Endothelial cell of umbilical vein (primary cell): ENCODE results near the gene PLA2G1B. TPM values are rescaled to one million over a fixed set of nuclear protein-coding genes. Genes with fewer than 3 reads are reported as not detected.

Experiments used
- BruUV-seq: library from RNA; stranded (reverse); fragments of 400-500 nt; replicated peaks from 2 replicates; lab custom pipeline; 2021; lab: Mats Ljungman, UMichigan
- CTCF ChIA-PET: fragments of 300-600, 350-600 bp; sonication (Branson Sonifier 250); formaldehyde crosslinking; loops from one replicate; lab custom pipeline; 2021; ENCODE audit warnings: antibody characterized with exemption, inconsistent platforms; lab: Charles Lee
- POLR2A ChIA-PET: fragments of 300-600, 350-600 bp; sonication (Branson Sonifier 250); formaldehyde crosslinking; loops from one replicate; lab custom pipeline; 2021; ENCODE audit warnings: antibody characterized with exemption, inconsistent platforms; lab: Charles Lee
- DNase-seq: peaks from one replicate; pipeline ENCODE4 v3.0.0-alpha.2; 2011; ENCODE audit warnings: low read depth, low spot score
- FAIRE-seq: peaks from 2 replicates; lab custom pipeline; 2011; peaks lifted over from hg19 to GRCh38; lab: Jason Lieb, UNC
- H2AFZ ChIP-seq: 2 replicates; pipeline ENCODE4 v1.6.0; 2012; ENCODE audit warnings: low read depth, low read length, control low read depth, inconsistent platforms
- H3K27ac ChIP-seq: 2 replicates; pipeline ENCODE4 v1.5.1; 2011; ENCODE audit warnings: low read depth, mild to moderate bottlenecking, control low read depth, low read length, moderate library complexity; ENCODE audit not compliant: insufficient read depth
- H3K27me3 ChIP-seq, 2 experiments: 2 replicates each; pipeline versions ENCODE4 v1.6.0 to v1.6.1; 2011; ENCODE audit warnings: low read length in 2 of 2, mixed read lengths in 1 of 2; ENCODE audit not compliant: control insufficient read depth in 2 of 2, insufficient read depth in 2 of 2
- H3K36me3 ChIP-seq, 2 experiments: 2 replicates in 1 of 2; 3 replicates in 1 of 2; pipeline ENCODE4 v1.5.1; 2011; ENCODE audit warnings: low read length in 2 of 2, mild to moderate bottlenecking in 1 of 2, moderate library complexity in 1 of 2; ENCODE audit not compliant: control insufficient read depth in 2 of 2, insufficient read depth in 2 of 2; ENCODE audit errors: extremely low read depth in 1 of 2
- H3K4me1 ChIP-seq: 3 replicates; pipeline ENCODE4 v1.5.1; 2011; ENCODE audit warnings: mild to moderate bottlenecking, low read length; ENCODE audit not compliant: control insufficient read depth, insufficient read depth; ENCODE audit errors: extremely low read depth
- H3K4me2 ChIP-seq: 2 replicates; pipeline ENCODE4 v1.6.1; 2011; ENCODE audit warnings: low read length, control low read depth, mixed read lengths; ENCODE audit not compliant: insufficient read depth
- H3K4me3 ChIP-seq, 3 experiments: fragments of 200-600 bp in 1 of 3; sonication (generic), shearing (Covaris generic) in 1 of 3; replicated peaks in 1 of 3; 2 replicates each; pipeline ENCODE4 v1.5.1; 2011 to 2016; ENCODE audit warnings: control low read depth in 3 of 3, low read length in 3 of 3, mild to moderate bottlenecking in 2 of 3, inconsistent platforms in 1 of 3, low read depth in 1 of 3, moderate library complexity in 1 of 3; ENCODE audit not compliant: insufficient read depth in 1 of 3
- H3K79me2 ChIP-seq: 2 replicates; pipeline ENCODE4 v1.6.0; 2012; ENCODE audit warnings: low read length, inconsistent platforms; ENCODE audit not compliant: control insufficient read depth, insufficient read depth
- H3K9ac ChIP-seq: replicated peaks from 2 replicates; pipeline ENCODE3; 2011; ENCODE audit warnings: low read length, control low read depth; ENCODE audit not compliant: insufficient read depth; ENCODE audit errors: extremely low read depth
- H3K9me1 ChIP-seq: replicated peaks from 3 replicates; pipeline ENCODE4 v1.6.0; 2011; ENCODE audit warnings: mild to moderate bottlenecking, low read length; ENCODE audit not compliant: control insufficient read depth, insufficient read depth; ENCODE audit errors: extremely low read depth
- H3K9me3 ChIP-seq: replicated peaks from 2 replicates; pipeline ENCODE4 v1.5.1; 2012; ENCODE audit warnings: low read length, inconsistent platforms; ENCODE audit not compliant: control insufficient read depth, insufficient read depth
- H4K20me1 ChIP-seq: replicated peaks from 2 replicates; pipeline ENCODE3; 2011; ENCODE audit warnings: mild to moderate bottlenecking, low read length; ENCODE audit not compliant: control insufficient read depth, insufficient read depth; ENCODE audit errors: extremely low read depth
- CTCF ChIP-seq, 2 donors: IDR thresholded peaks; 1 replicate in 1 of 2; 2 replicates in 1 of 2; pipeline ENCODE4 v1.5.1; 2011; ENCODE audit warnings: low read length in 2 of 2, mild to moderate bottlenecking in 2 of 2, moderate library complexity in 2 of 2, control low read depth in 1 of 2, inconsistent platforms in 1 of 2, low read depth in 1 of 2; ENCODE audit not compliant: insufficient read depth in 1 of 2; ENCODE audit errors: extremely low read depth in 1 of 2
- EZH2 ChIP-seq: IDR thresholded peaks from 2 replicates; pipeline ENCODE4 v1.6.1; 2012; ENCODE audit warnings: borderline replicate concordance, low read depth, mild to moderate bottlenecking, moderate library complexity, low read length, inconsistent platforms; ENCODE audit not compliant: severe bottlenecking
- FOS ChIP-seq: IDR thresholded peaks from 2 replicates; pipeline ENCODE4 v1.6.1; 2011; ENCODE audit warnings: mild to moderate bottlenecking, low read length, moderate library complexity, borderline replicate concordance; ENCODE audit not compliant: insufficient read depth
- GATA2 ChIP-seq: IDR thresholded peaks from 2 replicates; pipeline ENCODE4 v1.7.0; 2011; ENCODE audit warnings: low read depth, mild to moderate bottlenecking, moderate library complexity, mixed read lengths, low read length; ENCODE audit not compliant: insufficient read length, insufficient read depth
- JUN ChIP-seq: IDR thresholded peaks from 2 replicates; pipeline ENCODE4 v1.6.1; 2011; ENCODE audit warnings: borderline replicate concordance, low read depth; ENCODE audit not compliant: insufficient read length, insufficient read depth
- MYC ChIP-seq: IDR thresholded peaks from one replicate; pipeline ENCODE4 v1.6.1; 2011; ENCODE audit warnings: mild to moderate bottlenecking, low read depth, low read length
- POLR2A ChIP-seq: IDR thresholded peaks from 2 replicates; pipeline ENCODE4 v1.6.1; 2012; ENCODE audit warnings: low read depth, mild to moderate bottlenecking, control low read depth, low read length
- POLR2AphosphoS5 ChIP-seq: IDR thresholded peaks from 2 replicates; pipeline ENCODE4 v1.6.1; 2012; ENCODE audit warnings: low read depth, mild to moderate bottlenecking, control low read depth, low read length, moderate library complexity; ENCODE audit not compliant: insufficient read depth
- dilution Hi-C: fragments of 300-500 bp; cut with MboI; formaldehyde crosslinking; loops from one replicate; pipeline ENCODE4 v1.15.0; 2019; ENCODE audit warnings: low sequenced_read_pairs; ENCODE audit not compliant: extremely low pct_ligation_motif_present
- intact Hi-C: fragments of 100-400 bp; cut with micrococcal nuclease; formaldehyde crosslinking; loops from one replicate; pipeline ENCODE4 v1.10.0; 2022
- polyA plus RNA-seq, 4 experiments: library from polyadenylated mRNA; depleted of rRNA in 3 of 4; stranded (reverse) in 3 of 4; unstranded in 1 of 4; fragments of >200 nt; gene quantifications; 2 replicates each; pipeline versions ENCODE4 v1.2.1 to v1.2.3, GENCODE V29; 2011 to 2012; ENCODE audit warnings: missing spikeins in 1 of 4
- total RNA-seq: library from RNA; stranded (reverse); gene quantifications from 2 replicates; pipeline ENCODE4 v1.2.3, GENCODE V29; 2021
- TF ChIP-seq, protein P1 (sequence below): IDR thresholded peaks from 2 replicates; pipeline ENCODE4 v1.6.1; 2011; ENCODE audit not compliant: insufficient read depth, insufficient read length

Gene PLA2G1B
- total and polyA plus RNA-seq, 2 donors (not counting 3 experiments of a cell fraction or from before 2014, with no cell fraction given) = not detected

DNA sequence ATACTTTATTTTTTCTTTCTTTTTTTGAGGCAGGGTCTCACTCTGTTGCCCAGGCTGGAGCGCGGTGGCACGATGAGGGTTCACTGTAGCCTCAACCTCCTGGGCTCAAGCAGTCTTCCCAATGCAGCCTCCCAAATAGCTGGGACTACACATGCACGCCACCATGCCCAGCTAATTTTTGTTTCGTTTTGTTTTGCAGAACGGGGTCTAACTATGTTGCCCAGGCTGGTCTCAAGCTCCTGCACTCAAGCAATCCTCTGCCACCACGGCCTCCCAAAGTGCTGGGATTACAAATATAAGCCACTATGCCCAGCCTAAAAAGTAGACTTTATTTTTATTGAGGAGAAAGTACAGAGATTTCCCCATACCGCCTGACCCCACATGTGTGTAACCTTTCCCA, 46.1 kb upstream of the PLA2G1B start:
- ChIA-PET POLR2A (no interaction called here), CTCF (no interaction called here)
- no peak for DNase-seq
- H3K79me2 ChIP-seq = no peaks in the 10 kb centered on the region
- H3K9me3 ChIP-seq = no peaks in the 10 kb centered on the region
- dilution Hi-C loops (no loop called here), intact Hi-C loops (no loop called here)
- no peaks in the 10 kb centered on the region for H3K4me1 ChIP-seq
- BruUV-seq = no TSS peak
- TF ChIP-seq MYC (no peak), POLR2A (no peak), EZH2 (no peak), JUN (no peak), POLR2AphosphoS5 (no peak), FOS (no peak), CTCF (IDR thresholded peaks at IDR 0.05; ENCODE audit: extremely low read depth in 1 of 2, insufficient read depth in 1 of 2, low read depth in 1 of 2, low read length in 2 of 2) (no peak), GATA2 (no peak)
- TF ChIP-seq, protein P1, sequence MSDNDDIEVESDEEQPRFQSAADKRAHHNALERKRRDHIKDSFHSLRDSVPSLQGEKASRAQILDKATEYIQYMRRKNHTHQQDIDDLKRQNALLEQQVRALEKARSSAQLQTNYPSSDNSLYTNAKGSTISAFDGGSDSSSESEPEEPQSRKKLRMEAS = no peak
- H3K36me3 ChIP-seq = no peaks in the 10 kb centered on the region
- no peaks in the 10 kb centered on the region for H4K20me1 ChIP-seq
- H2AFZ ChIP-seq = no peak overlapping the region
- H3K27ac ChIP-seq = no peak overlapping the region
- H3K9ac ChIP-seq = no peak overlapping the region
- H3K9me1 ChIP-seq = no peaks in the 10 kb centered on the region
- no peak overlapping the region for H3K4me2 ChIP-seq
- no peak overlapping the region for H3K4me3 ChIP-seq
- peaks cover 49 to 53% of the 10 kb centered on the region in 2 experiments for H3K27me3 ChIP-seq
- no peak for FAIRE-seq
